Measurements from ENCODE around the gene DEPDC7. TPM values are rescaled to one million over a fixed set of nuclear protein-coding genes. Genes with fewer than 3 reads are reported as not detected.

The DEPDC7 gene
- total and polyA plus RNA-seq, 9 of the 15 experiments (the other 6 are each of a cell fraction or from before 2014, with no cell fraction given): 5.4 to 19.9 (median 12.0) TPM

DNA sequence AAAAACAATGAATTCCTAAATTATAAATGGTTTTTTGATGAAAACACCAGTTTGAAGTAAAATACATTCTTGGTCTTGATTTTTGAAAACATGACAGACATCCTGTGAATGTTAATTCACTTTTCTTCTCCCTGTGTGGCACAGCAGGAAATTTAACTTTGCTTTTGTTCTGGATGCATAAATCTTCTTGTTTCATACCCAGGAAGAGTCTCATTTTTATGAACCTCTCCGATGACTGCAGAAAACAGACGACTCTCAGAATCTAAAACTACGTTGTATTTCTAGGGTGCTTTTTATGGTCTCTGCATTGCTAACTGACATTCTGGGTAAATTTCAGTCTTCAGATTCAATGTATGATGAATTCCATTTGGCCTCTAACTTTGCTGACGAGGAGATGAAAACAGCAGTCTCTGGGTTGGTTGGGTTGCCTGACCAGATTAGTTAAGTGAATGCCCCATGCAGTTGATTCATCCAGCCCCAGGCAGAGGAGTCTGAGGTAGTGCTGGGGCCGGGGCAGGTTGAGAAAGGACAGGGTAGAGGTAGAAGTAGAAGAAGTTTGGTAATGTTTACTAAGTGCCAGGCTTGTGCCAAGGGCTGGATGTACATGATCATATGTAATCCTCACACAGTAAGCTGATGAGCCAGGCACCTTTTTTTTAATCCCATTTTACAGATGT is 43.8 kb downstream of the DEPDC7 start:
- H3K79me2 ChIP-seq (ENCODE audit: control insufficient read depth, insufficient read depth, low read length): no peaks in the 10 kb centered on the region
- no peak overlapping the region for H3K4me2 ChIP-seq (ENCODE audit: insufficient read depth, low read length)
- H3K36me3 ChIP-seq (ENCODE audit: control insufficient read depth, insufficient read depth, low read length): peaks cover 9% of the 10 kb centered on the region; the same call in 2 of the 3 replicates
- no peak overlapping the region for H3K27ac ChIP-seq (ENCODE audit: extremely low read depth, low read depth, low read length)
- intact Hi-C loops (cut with micrococcal nuclease): loop anchor here (5.0 kb wide), 1 partner anchor 177 kb away; no protein-coding TSS in a partner anchor
- 69% methylated on average over 5 of the region's 5 CpGs for WGBS (ENCODE audit: insufficient coverage, low coverage, missing lambda C conversion rate)
- no peak for DNase-seq (ENCODE audit: extremely low read depth in 1 of 4, low spot score in 3 of 4)
- H3K9ac ChIP-seq (ENCODE audit: insufficient read depth in 1 of 2, low read depth in 2 of 2, low read length in 2 of 2): no peak overlapping the region
- H4K20me1 ChIP-seq (replicated peaks; ENCODE audit: control insufficient read depth, insufficient read depth, low read length): no peaks in the 10 kb centered on the region; the same call in 1 of the 2 replicates
- in situ Hi-C loops (cut with MboI): loop anchor here (5.0 kb wide), 1 partner anchor 102 kb away; no protein-coding TSS in a partner anchor
- H3K9me3 ChIP-seq (replicated peaks; ENCODE audit: control insufficient read depth, insufficient read depth, low read depth, low read length): no peaks in the 10 kb centered on the region
- no peaks in the 10 kb centered on the region; a peak in 1 of 5 replicates for H3K4me1 ChIP-seq (replicated peaks in 1 of 2; ENCODE audit: control insufficient read depth in 2 of 2, insufficient read depth in 2 of 2, low read length in 2 of 2)
- BruUV-seq (replicated peaks): no TSS peak
- ChIA-PET CTCF (ENCODE audit: low intra/inter-chr PET ratio) (no interaction called here), POLR2A (interaction anchor here (1.3 kb wide), 1 partner anchor 37 kb away, joined by 3 read pairs; no protein-coding TSS in a partner anchor)
- H3K27me3 ChIP-seq (ENCODE audit: control insufficient read depth in 2 of 2, insufficient read depth in 2 of 2, low read length in 2 of 2): no peaks in the 10 kb centered on the region
- no peaks in the 10 kb centered on the region for H3K9me1 ChIP-seq (ENCODE audit: control insufficient read depth, insufficient read depth, low read length)
- H3K4me3 ChIP-seq: no peak overlapping the region
- H2AFZ ChIP-seq (ENCODE audit: low read depth, low read length): no peak overlapping the region
- ATAC-seq: no peak
- no peak for FAIRE-seq
- TF ChIP-seq GABPA (tag; conservative IDR thresholded peaks at IDR 0.05; ENCODE audit: low read depth) (no peak), GATA2 (CRISPR knock-in tag; IDR thresholded peaks at IDR 0.05) (no peak), SMAD1 (IDR thresholded peaks at IDR 0.05; ENCODE audit: low read depth, low read length, partially characterized antibody) (no peak), ZNF780A (CRISPR knock-in tag; IDR thresholded peaks at IDR 0.05) (no peak), KLF10 (CRISPR knock-in tag; IDR thresholded peaks at IDR 0.05) (no peak), HNRNPK (IDR thresholded peaks at IDR 0.05; ENCODE audit: low read depth, low read length, poor library complexity, severe bottlenecking) (no peak), KAT7 (CRISPR knock-in tag; IDR thresholded peaks at IDR 0.05; ENCODE audit: borderline replicate concordance) (no peak), HDAC2 (IDR thresholded peaks at IDR 0.05) (no peak), MTA1 (IDR thresholded peaks at IDR 0.05; ENCODE audit: borderline replicate concordance) (no peak), SOX6 (IDR thresholded peaks at IDR 0.05) (no peak)
- TF ChIP-seq, protein P1, sequence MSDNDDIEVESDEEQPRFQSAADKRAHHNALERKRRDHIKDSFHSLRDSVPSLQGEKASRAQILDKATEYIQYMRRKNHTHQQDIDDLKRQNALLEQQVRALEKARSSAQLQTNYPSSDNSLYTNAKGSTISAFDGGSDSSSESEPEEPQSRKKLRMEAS (CRISPR knock-in tag; IDR thresholded peaks at IDR 0.05): no peak
- TF ChIP-seq, protein P2, sequence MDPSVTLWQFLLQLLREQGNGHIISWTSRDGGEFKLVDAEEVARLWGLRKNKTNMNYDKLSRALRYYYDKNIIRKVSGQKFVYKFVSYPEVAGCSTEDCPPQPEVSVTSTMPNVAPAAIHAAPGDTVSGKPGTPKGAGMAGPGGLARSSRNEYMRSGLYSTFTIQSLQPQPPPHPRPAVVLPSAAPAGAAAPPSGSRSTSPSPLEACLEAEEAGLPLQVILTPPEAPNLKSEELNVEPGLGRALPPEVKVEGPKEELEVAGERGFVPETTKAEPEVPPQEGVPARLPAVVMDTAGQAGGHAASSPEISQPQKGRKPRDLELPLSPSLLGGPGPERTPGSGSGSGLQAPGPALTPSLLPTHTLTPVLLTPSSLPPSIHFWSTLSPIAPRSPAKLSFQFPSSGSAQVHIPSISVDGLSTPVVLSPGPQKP (CRISPR knock-in tag; IDR thresholded peaks at IDR 0.05): no peak
- TF ChIP-seq, protein P3, sequence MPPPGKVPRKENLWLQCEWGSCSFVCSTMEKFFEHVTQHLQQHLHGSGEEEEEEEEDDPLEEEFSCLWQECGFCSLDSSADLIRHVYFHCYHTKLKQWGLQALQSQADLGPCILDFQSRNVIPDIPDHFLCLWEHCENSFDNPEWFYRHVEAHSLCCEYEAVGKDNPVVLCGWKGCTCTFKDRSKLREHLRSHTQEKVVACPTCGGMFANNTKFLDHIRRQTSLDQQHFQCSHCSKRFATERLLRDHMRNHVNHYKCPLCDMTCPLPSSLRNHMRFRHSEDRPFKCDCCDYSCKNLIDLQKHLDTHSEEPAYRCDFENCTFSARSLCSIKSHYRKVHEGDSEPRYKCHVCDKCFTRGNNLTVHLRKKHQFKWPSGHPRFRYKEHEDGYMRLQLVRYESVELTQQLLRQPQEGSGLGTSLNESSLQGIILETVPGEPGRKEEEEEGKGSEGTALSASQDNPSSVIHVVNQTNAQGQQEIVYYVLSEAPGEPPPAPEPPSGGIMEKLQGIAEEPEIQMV (tag; conservative IDR thresholded peaks at IDR 0.05; ENCODE audit: low read depth): no peak
- TF ChIP-seq, protein P4, sequence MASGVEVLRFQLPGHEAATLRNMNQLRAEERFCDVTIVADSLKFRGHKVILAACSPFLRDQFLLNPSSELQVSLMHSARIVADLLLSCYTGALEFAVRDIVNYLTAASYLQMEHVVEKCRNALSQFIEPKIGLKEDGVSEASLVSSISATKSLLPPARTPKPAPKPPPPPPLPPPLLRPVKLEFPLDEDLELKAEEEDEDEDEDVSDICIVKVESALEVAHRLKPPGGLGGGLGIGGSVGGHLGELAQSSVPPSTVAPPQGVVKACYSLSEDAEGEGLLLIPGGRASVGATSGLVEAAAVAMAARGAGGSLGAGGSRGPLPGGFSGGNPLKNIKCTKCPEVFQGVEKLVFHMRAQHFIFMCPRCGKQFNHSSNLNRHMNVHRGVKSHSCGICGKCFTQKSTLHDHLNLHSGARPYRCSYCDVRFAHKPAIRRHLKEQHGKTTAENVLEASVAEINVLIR (CRISPR knock-in tag; IDR thresholded peaks at IDR 0.05): no peak
